ENCODE results near the gene TMEM123.

TMEM123 gene

DNA sequence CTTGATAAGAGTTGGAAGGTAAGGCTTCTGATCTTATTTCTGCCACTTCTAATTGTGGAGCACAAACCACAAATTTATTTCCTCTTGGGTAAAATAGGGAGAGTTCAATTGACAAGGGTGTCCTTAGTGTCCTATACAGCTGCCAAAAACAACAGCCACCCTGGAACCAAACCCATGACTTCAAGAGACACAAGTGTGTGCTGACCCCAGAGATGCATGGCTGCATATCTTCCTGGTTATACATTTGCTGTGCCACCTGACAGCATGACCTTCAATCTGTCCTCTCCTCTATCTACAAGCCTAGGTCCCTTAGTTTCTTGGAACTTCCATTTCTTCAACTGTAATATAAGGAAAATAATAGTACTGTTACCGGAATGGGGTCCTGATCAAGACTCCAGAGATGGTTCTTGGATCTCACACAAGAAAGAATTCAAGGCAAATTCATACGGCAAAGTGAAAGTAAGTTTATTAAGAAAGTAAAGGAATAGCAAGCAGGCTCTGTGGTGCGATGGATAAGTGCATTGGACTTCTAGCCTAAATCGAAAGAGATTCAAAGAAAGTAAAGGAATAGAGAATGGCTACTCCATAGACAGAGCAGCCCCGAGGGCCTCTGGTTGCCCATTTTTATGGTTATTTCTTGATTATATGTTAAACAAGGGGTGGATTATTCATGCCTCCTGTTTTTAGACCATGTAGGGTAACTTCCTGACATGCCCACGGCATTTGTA lies 15.5 kb upstream of the TMEM123 start:
- no peak overlapping the region for H3K27ac ChIP-seq (ENCODE audit: low read depth, low read length)
- H3F3A ChIP-seq (ENCODE audit: insufficient read depth) = no peaks in the 10 kb centered on the region
- no peaks in the 10 kb centered on the region for H4K20me1 ChIP-seq (ENCODE audit: low read depth, low read length)
- no peak overlapping the region for H3K9ac ChIP-seq (ENCODE audit: low read length)
- H3K36me3 ChIP-seq (ENCODE audit: low read length) = no peaks in the 10 kb centered on the region
- H3K9me3 ChIP-seq (ENCODE audit: insufficient read depth, low read length) = no peaks in the 10 kb centered on the region
- no peaks in the 10 kb centered on the region for H3K27me3 ChIP-seq (ENCODE audit: low read length)
- H3K4me2 ChIP-seq (ENCODE audit: low read depth, low read length, poor library complexity, severe bottlenecking) = no peak overlapping the region
- no peak overlapping the region for H2AFZ ChIP-seq (ENCODE audit: low read depth, low read length, severe bottlenecking)
- no peaks in the 10 kb centered on the region for H3K79me2 ChIP-seq (ENCODE audit: insufficient read depth, low read length)
- TF ChIP-seq EZH2phosphoT487 (conservative IDR thresholded peaks at IDR 0.05; ENCODE audit: low read length) = no peak
- TF ChIP-seq, protein P1, sequence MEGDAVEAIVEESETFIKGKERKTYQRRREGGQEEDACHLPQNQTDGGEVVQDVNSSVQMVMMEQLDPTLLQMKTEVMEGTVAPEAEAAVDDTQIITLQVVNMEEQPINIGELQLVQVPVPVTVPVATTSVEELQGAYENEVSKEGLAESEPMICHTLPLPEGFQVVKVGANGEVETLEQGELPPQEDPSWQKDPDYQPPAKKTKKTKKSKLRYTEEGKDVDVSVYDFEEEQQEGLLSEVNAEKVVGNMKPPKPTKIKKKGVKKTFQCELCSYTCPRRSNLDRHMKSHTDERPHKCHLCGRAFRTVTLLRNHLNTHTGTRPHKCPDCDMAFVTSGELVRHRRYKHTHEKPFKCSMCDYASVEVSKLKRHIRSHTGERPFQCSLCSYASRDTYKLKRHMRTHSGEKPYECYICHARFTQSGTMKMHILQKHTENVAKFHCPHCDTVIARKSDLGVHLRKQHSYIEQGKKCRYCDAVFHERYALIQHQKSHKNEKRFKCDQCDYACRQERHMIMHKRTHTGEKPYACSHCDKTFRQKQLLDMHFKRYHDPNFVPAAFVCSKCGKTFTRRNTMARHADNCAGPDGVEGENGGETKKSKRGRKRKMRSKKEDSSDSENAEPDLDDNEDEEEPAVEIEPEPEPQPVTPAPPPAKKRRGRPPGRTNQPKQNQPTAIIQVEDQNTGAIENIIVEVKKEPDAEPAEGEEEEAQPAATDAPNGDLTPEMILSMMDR (IDR thresholded peaks at IDR 0.05; ENCODE audit: insufficient read depth, low read length, poor library complexity, severe bottlenecking) = no peak
- H3K4me3 ChIP-seq (ENCODE audit: insufficient read depth, low read length, poor library complexity, severe bottlenecking) = no peak overlapping the region
- H3K9me2 ChIP-seq (replicated peaks; ENCODE audit: insufficient read depth, low read length) = no peaks in the 10 kb centered on the region

DNA sequence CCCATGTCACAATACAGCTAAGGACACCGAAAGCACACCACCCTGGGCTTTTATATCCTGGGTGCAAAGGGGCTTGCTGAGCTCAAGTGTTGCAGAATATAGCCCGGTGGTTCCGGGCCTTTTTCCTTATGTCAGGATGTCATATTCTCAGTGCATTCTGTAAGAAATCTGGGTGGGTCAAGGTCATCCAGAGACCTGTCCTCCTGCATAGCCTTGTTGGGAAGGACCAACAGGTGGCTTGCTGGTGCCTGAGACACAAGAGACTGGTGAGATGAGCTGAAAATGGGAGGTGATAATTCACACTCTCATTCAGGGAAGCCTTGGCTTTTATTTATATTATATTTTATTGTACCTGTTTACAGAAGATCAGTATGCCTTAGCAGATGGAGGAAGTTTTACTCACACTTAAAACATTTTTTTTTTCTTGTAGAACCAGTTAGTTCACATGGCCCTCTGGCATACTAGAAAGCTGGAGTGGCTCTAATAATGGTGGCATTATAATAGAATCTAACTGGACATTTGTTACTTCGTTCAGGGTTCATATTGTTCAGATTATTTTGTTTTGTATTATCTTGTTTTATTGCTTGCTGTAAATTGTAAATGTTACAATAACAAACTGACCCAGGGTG lies 14.6 kb upstream of the TMEM123 start:
- TF ChIP-seq EZH2phosphoT487 (conservative IDR thresholded peaks at IDR 0.05; ENCODE audit: low read length) = no peak
- TF ChIP-seq, protein P1 (IDR thresholded peaks at IDR 0.05; ENCODE audit: insufficient read depth, low read length, poor library complexity, severe bottlenecking) = no peak
- Histone ChIP-seq H2AFZ (ENCODE audit: low read depth, low read length, severe bottlenecking) (no peak overlapping the region), H3K27ac (ENCODE audit: low read depth, low read length) (no peak overlapping the region), H3K9ac (ENCODE audit: low read length) (no peak overlapping the region), H3K27me3 (ENCODE audit: low read length) (no peaks in the 10 kb centered on the region), H4K20me1 (ENCODE audit: low read depth, low read length) (no peaks in the 10 kb centered on the region), H3K36me3 (ENCODE audit: low read length) (no peaks in the 10 kb centered on the region), H3K4me3 (ENCODE audit: insufficient read depth, low read length, poor library complexity, severe bottlenecking) (no peak overlapping the region), H3F3A (ENCODE audit: insufficient read depth) (no peaks in the 10 kb centered on the region), H3K4me2 (ENCODE audit: low read depth, low read length, poor library complexity, severe bottlenecking) (no peak overlapping the region), H3K9me3 (ENCODE audit: insufficient read depth, low read length) (no peaks in the 10 kb centered on the region), H3K9me2 (replicated peaks; ENCODE audit: insufficient read depth, low read length) (no peaks in the 10 kb centered on the region), H3K79me2 (ENCODE audit: insufficient read depth, low read length) (no peaks in the 10 kb centered on the region)

DNA sequence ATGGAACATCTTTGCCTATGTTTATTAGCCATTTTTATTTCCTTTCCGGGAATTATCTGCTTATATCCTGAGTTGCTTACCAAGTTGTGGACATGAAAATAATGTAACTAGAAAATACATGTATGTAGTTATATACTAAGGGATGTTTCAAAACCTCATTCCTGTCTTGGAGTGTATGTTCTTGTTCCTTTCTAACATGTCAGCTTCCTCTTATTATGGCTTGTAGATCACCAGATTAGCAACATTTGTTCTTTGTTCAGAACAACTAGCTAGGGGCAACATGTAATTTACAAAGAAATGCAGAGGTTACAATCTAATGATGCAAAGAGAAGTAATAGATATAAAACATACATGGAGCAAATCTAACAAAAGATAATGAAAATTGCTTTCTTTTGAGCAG lies 13.1 kb upstream of the TMEM123 start:
- Histone ChIP-seq H3K79me2 (ENCODE audit: insufficient read depth, low read length) (no peaks in the 10 kb centered on the region), H3K27ac (ENCODE audit: low read depth, low read length) (no peak overlapping the region), H4K20me1 (ENCODE audit: low read depth, low read length) (no peaks in the 10 kb centered on the region), H3K9me2 (replicated peaks; ENCODE audit: insufficient read depth, low read length) (no peaks in the 10 kb centered on the region), H3F3A (ENCODE audit: insufficient read depth) (no peaks in the 10 kb centered on the region), H3K4me2 (ENCODE audit: low read depth, low read length, poor library complexity, severe bottlenecking) (peak overlapping the region; percentile 25), H3K27me3 (ENCODE audit: low read length) (no peaks in the 10 kb centered on the region), H3K4me3 (ENCODE audit: insufficient read depth, low read length, poor library complexity, severe bottlenecking) (no peak overlapping the region), H3K9ac (ENCODE audit: low read length) (no peak overlapping the region), H3K9me3 (ENCODE audit: insufficient read depth, low read length) (no peaks in the 10 kb centered on the region), H3K36me3 (ENCODE audit: low read length) (no peaks in the 10 kb centered on the region), H2AFZ (ENCODE audit: low read depth, low read length, severe bottlenecking) (no peak overlapping the region)
- no peak for TF ChIP-seq EZH2phosphoT487 (conservative IDR thresholded peaks at IDR 0.05; ENCODE audit: low read length)
- TF ChIP-seq, protein P1 (IDR thresholded peaks at IDR 0.05; ENCODE audit: insufficient read depth, low read length, poor library complexity, severe bottlenecking) = no peak

Measured in SU-DHL-6 (cell line).